H1 (cell line): ENCODE data around the gene PREX1. TPM values are rescaled to one million over a fixed set of nuclear protein-coding genes. Genes with fewer than 3 reads are reported as not detected.

ENCODE experiments used
- CTCF ChIA-PET: fragments of 300-600 bp; sonication (Branson Sonifier 250); formaldehyde crosslinking; loops from one replicate; lab custom pipeline; 2021; ENCODE audit not compliant: partially characterized antibody; lab: Charles Lee
- POLR2A ChIA-PET: fragments of 300-600 bp; sonication (Branson Sonifier 250); formaldehyde crosslinking; loops from one replicate; lab custom pipeline; 2021; ENCODE audit warnings: inconsistent platforms; ENCODE audit not compliant: partially characterized antibody; lab: Charles Lee
- DNase-seq, 2 experiments: peaks; one replicate each; pipeline versions ENCODE4 v3.0.0 to v3.0.0-alpha.2; 2010 to 2022; ENCODE audit warnings: low spot score in 2 of 2, low read depth in 1 of 2, mixed read lengths in 1 of 2
- FAIRE-seq: peaks from 2 replicates; lab custom pipeline; 2011; peaks lifted over from hg19 to GRCh38; lab: Jason Lieb, UNC
- H2AFZ ChIP-seq: 2 replicates; pipeline ENCODE4 v1.8.1; 2012; ENCODE audit warnings: low read length, inconsistent platforms
- H2AK5ac ChIP-seq: 2 replicates; pipeline ENCODE4 v1.6.1; 2013; ENCODE audit warnings: low read depth, low read length
- H2BK120ac ChIP-seq: replicated peaks from 2 replicates; pipeline ENCODE3; 2013; ENCODE audit warnings: low read depth, low read length, inconsistent platforms
- H2BK12ac ChIP-seq: 2 replicates; pipeline ENCODE4 v1.6.1; 2013; ENCODE audit warnings: low read depth, low read length
- H2BK15ac ChIP-seq: 2 replicates; pipeline ENCODE4 v1.6.1; 2013; ENCODE audit warnings: low read length
- H2BK20ac ChIP-seq: 2 replicates; pipeline ENCODE4 v1.6.1; 2013; ENCODE audit warnings: low read length
- H2BK5ac ChIP-seq: 2 replicates; pipeline ENCODE4 v1.6.1; 2013; ENCODE audit warnings: low read depth, low read length
- H3K14ac ChIP-seq: 2 replicates; pipeline ENCODE4 v1.6.1; 2013; ENCODE audit warnings: inconsistent platforms; ENCODE audit not compliant: insufficient read length
- H3K18ac ChIP-seq: 2 replicates; pipeline ENCODE4 v1.6.1; 2013; ENCODE audit warnings: low read length; ENCODE audit errors: extremely low read depth
- H3K23ac ChIP-seq: 2 replicates; pipeline ENCODE4 v1.6.1; 2013; ENCODE audit warnings: inconsistent platforms; ENCODE audit not compliant: insufficient read length
- H3K23me2 ChIP-seq: 2 replicates; pipeline ENCODE4 v1.6.1; 2013; ENCODE audit warnings: low read depth, low read length
- H3K27ac ChIP-seq: 2 replicates; pipeline ENCODE4 v1.6.1; 2011; ENCODE audit warnings: low read depth, low read length, inconsistent platforms
- H3K27me3 ChIP-seq, 4 experiments: replicated peaks in 1 of 4; 1 replicate in 1 of 4; 2 replicates in 3 of 4; pipeline versions ENCODE4 v1.6.1 to v1.8.1; 2011 to 2013; ENCODE audit warnings: low read length in 3 of 4, mild to moderate bottlenecking in 3 of 4, inconsistent platforms in 2 of 4, mixed read lengths in 2 of 4, moderate library complexity in 1 of 4; ENCODE audit not compliant: control insufficient read depth in 3 of 4, insufficient read depth in 3 of 4; ENCODE audit errors: extremely low read depth in 1 of 4
- H3K36me3 ChIP-seq, 4 experiments: 2 replicates each; pipeline versions ENCODE4 v1.6.1 to v1.8.1; 2011 to 2013; ENCODE audit warnings: mild to moderate bottlenecking in 4 of 4, low read length in 3 of 4, moderate library complexity in 2 of 4, control low read depth in 1 of 4, inconsistent platforms in 1 of 4; ENCODE audit not compliant: insufficient read depth in 4 of 4, control insufficient read depth in 2 of 4
- H3K4ac ChIP-seq: replicated peaks from 2 replicates; pipeline ENCODE3; 2013; ENCODE audit warnings: low read length, low read depth, mixed read lengths, inconsistent platforms; ENCODE audit not compliant: insufficient read length
- H3K4me1 ChIP-seq, 4 experiments: replicated peaks in 1 of 4; 1 replicate in 1 of 4; 2 replicates in 3 of 4; pipeline versions ENCODE4 v1.6.1 to v1.8.1; 2011 to 2013; ENCODE audit warnings: low read length in 3 of 4, inconsistent platforms in 2 of 4, mixed read lengths in 1 of 4; ENCODE audit not compliant: insufficient read depth in 4 of 4, control insufficient read depth in 3 of 4
- H3K4me2 ChIP-seq, 2 experiments: 2 replicates each; pipeline versions ENCODE4 v1.6.1 to v1.8.1; 2011 to 2013; ENCODE audit warnings: low read depth in 2 of 2, low read length in 2 of 2, control low read depth in 1 of 2, inconsistent platforms in 1 of 2, mild to moderate bottlenecking in 1 of 2; ENCODE audit not compliant: insufficient read depth in 1 of 2
- H3K4me3 ChIP-seq, 4 experiments: fragments of 200-600, 300-600 bp in 1 of 4; sonication (generic), shearing (Covaris generic), sonication (Bioruptor Twin) in 1 of 4; 2 replicates each; pipeline versions ENCODE4 v1.5.1 to v1.8.1; 2011 to 2016; ENCODE audit warnings: low read length in 4 of 4, low read depth in 3 of 4, control low read depth in 2 of 4, inconsistent platforms in 2 of 4, mild to moderate bottlenecking in 2 of 4, mixed read lengths in 1 of 4, moderate library complexity in 1 of 4; ENCODE audit not compliant: insufficient read depth in 2 of 4; ENCODE audit errors: extremely low read depth in 1 of 4
- H3K56ac ChIP-seq: replicated peaks from 2 replicates; pipeline ENCODE3; 2013; ENCODE audit warnings: low read depth, mild to moderate bottlenecking, mixed read lengths, low read length, inconsistent platforms; ENCODE audit not compliant: insufficient read length
- H3K79me1 ChIP-seq: 2 replicates; pipeline ENCODE4 v1.6.1; 2013; ENCODE audit warnings: low read depth, low read length, control low read depth
- H3K79me2 ChIP-seq, 2 experiments: 2 replicates each; pipeline versions ENCODE4 v1.6.1 to v1.8.1; 2012 to 2013; ENCODE audit warnings: low read length in 2 of 2, mild to moderate bottlenecking in 2 of 2, inconsistent platforms in 1 of 2; ENCODE audit not compliant: insufficient read depth in 2 of 2, control insufficient read depth in 1 of 2
- H3K9ac ChIP-seq, 4 experiments: replicated peaks in 1 of 4; 1 replicate in 1 of 4; 2 replicates in 3 of 4; pipeline versions ENCODE4 v1.6.1 to v1.8.1; 2011 to 2013; ENCODE audit warnings: low read depth in 3 of 4, low read length in 3 of 4, control low read depth in 2 of 4, mild to moderate bottlenecking in 2 of 4, moderate library complexity in 2 of 4, inconsistent platforms in 1 of 4; ENCODE audit errors: extremely low read depth in 1 of 4
- H3K9me3 ChIP-seq, 2 experiments: 2 replicates each; pipeline versions ENCODE4 v1.6.1 to v1.8.1; 2012 to 2013; ENCODE audit warnings: mild to moderate bottlenecking in 2 of 2, moderate library complexity in 2 of 2, control low read depth in 1 of 2, inconsistent platforms in 1 of 2, low read depth in 1 of 2, low read length in 1 of 2, mixed read lengths in 1 of 2; ENCODE audit not compliant: insufficient read depth in 2 of 2
- H4K20me1 ChIP-seq, 2 experiments: replicated peaks in 1 of 2; 2 replicates each; pipeline versions ENCODE3 to v1.8.1; 2011 to 2013; ENCODE audit warnings: inconsistent platforms in 2 of 2, low read length in 2 of 2, mild to moderate bottlenecking in 1 of 2; ENCODE audit not compliant: insufficient read depth in 2 of 2, control insufficient read depth in 1 of 2
- H4K5ac ChIP-seq: 2 replicates; pipeline ENCODE4 v1.6.1; 2013; ENCODE audit warnings: low read length, low read depth, mixed read lengths, inconsistent platforms; ENCODE audit not compliant: insufficient read length
- H4K8ac ChIP-seq: 2 replicates; pipeline ENCODE4 v1.8.0; 2013; ENCODE audit warnings: mild to moderate bottlenecking, moderate library complexity, low read length, inconsistent platforms; ENCODE audit not compliant: insufficient read depth; ENCODE audit errors: extremely low read depth
- H4K91ac ChIP-seq: replicated peaks from 2 replicates; pipeline ENCODE3; 2013; ENCODE audit warnings: low read length, mixed read lengths, inconsistent platforms; ENCODE audit not compliant: insufficient read length
- GABPA ChIP-seq: IDR thresholded peaks from 2 replicates; pipeline ENCODE4 v1.6.1; 2011; ENCODE audit warnings: mild to moderate bottlenecking, low read length, moderate library complexity, borderline replicate concordance; ENCODE audit not compliant: insufficient read depth
- JUN ChIP-seq: IDR thresholded peaks from 2 replicates; pipeline ENCODE4 v1.6.1; 2011; ENCODE audit warnings: low read depth, mild to moderate bottlenecking, improper control_type of control experiment, low read length
- MAFK ChIP-seq: IDR thresholded peaks from 2 replicates; pipeline ENCODE4 v1.6.1; 2012; ENCODE audit warnings: low read depth, mild to moderate bottlenecking, improper control_type of control experiment, low read length
- NRF1 ChIP-seq: IDR thresholded peaks from 2 replicates; pipeline ENCODE4 v1.6.1; 2011; ENCODE audit warnings: mild to moderate bottlenecking, low read depth, low read length, improper control_type of control experiment
- RFX5 ChIP-seq: IDR thresholded peaks from 2 replicates; pipeline ENCODE4 v1.6.1; 2011; ENCODE audit warnings: low read depth, low read length, improper control_type of control experiment, borderline replicate concordance
- SIX5 ChIP-seq: IDR thresholded peaks from 2 replicates; pipeline ENCODE4 v1.6.1; 2011; ENCODE audit warnings: mild to moderate bottlenecking, low read depth, low read length
- TAF1 ChIP-seq: IDR thresholded peaks from 2 replicates; pipeline ENCODE4 v1.6.1; 2011; ENCODE audit warnings: mild to moderate bottlenecking, low read depth, low read length
- TCF12 ChIP-seq: IDR thresholded peaks from 2 replicates; pipeline ENCODE4 v1.6.1; 2011; ENCODE audit warnings: low read depth, mild to moderate bottlenecking, low read length
- WGBS, 2 experiments: shearing (Covaris generic) in 1 of 2; methylation state at CpG; one replicate each; pipeline versions ENCODE4 v1.1.6 to v1.1.7; 2013 to 2015; ENCODE audit warnings: low lambda C conversion rate in 2 of 2, mixed read lengths in 2 of 2, inconsistent platforms in 1 of 2, low coverage in 1 of 2, missing lambda C conversion rate in 1 of 2; ENCODE audit not compliant: insufficient replicate concordance in 2 of 2, insufficient coverage in 1 of 2, insufficient read length in 1 of 2; ENCODE audit errors: extremely low coverage in 1 of 2, missing lambda C conversion rate in 1 of 2; 5-methylcytosine and 5-hydroxymethylcytosine counted together
- polyA plus RNA-seq, 7 experiments: library from polyadenylated mRNA; depleted of rRNA in 3 of 7; stranded (reverse) in 5 of 7; unstranded in 2 of 7; fragments of >200 nt in 5 of 7; fragments of 200-250 nt in 2 of 7; gene quantifications; 1 replicate in 5 of 7; 2 replicates in 1 of 7; 4 replicates in 1 of 7; pipeline versions ENCODE4 v1.2.1 to v1.2.3, GENCODE V29; 2011 to 2013; ENCODE audit warnings: missing spikeins in 2 of 7, mixed read lengths in 2 of 7
- total RNA-seq: library from RNA; stranded (reverse); fragmentation: NEBNext Ultra II Directional; extraction: Animal tissue kit (Norgen Biotek cat#: 25700); gene quantifications from 2 replicates; pipeline ENCODE4 v1.2.1, GENCODE V29; 2021

PREX1 gene
- total and polyA plus RNA-seq, 2 of the 8 experiments (the other 6 are each of a cell fraction or from before 2014, with no cell fraction given), result 10.7 to 12.8 TPM

DNA sequence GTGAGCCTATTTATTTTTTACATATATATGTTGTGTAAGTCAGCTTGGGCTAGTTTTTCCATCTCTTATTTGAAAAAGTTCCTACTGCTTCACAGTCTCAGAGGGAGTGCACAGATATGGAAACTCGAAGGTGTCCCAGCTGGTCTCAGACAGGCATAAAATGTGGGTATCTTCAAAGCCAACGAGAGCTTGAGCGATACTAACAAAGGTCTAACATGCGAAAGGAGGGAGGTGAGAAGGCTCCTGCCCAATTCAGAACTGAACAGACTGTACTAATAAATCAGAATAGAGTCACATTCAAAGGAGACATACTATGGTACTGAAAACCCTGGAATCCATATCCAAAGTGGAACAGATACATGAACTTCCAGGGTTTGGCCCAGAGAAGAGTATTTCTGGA is 113.0 kb downstream of the PREX1 start:
- H4K20me1 ChIP-seq, result no peaks in the 10 kb centered on the region
- H4K8ac ChIP-seq, result no peak overlapping the region
- H2BK12ac ChIP-seq, result no peak overlapping the region
- no peak overlapping the region for H3K14ac ChIP-seq
- H3K79me2 ChIP-seq, result no peaks in the 10 kb centered on the region
- H3K4ac ChIP-seq, result no peak overlapping the region
- H3K56ac ChIP-seq, result no peak overlapping the region
- no peak overlapping the region for H3K4me3 ChIP-seq
- no peak overlapping the region for H3K4me2 ChIP-seq
- H4K5ac ChIP-seq, result no peak overlapping the region
- no peak overlapping the region for H4K91ac ChIP-seq
- no peaks in the 10 kb centered on the region for H3K9me3 ChIP-seq
- FAIRE-seq, result no peak
- no peak overlapping the region for H2BK120ac ChIP-seq
- H3K23me2 ChIP-seq, result no peaks in the 10 kb centered on the region
- H3K9ac ChIP-seq, result no peak overlapping the region
- no peak overlapping the region for H3K18ac ChIP-seq
- H3K27ac ChIP-seq, result no peak overlapping the region
- H2BK20ac ChIP-seq, result no peak overlapping the region
- H2BK5ac ChIP-seq, result no peak overlapping the region
- no peak overlapping the region for H2AK5ac ChIP-seq
- ChIA-PET POLR2A (no interaction called here), CTCF (interaction anchor here (0.6 to 4.5 kb wide), 4 partner anchors 8 to 57 kb away, joined by 3 to 15 read pairs (median 5); no protein-coding TSS in a partner anchor)
- DNase-seq, result no peak
- TF ChIP-seq NRF1 (no peak), MAFK (no peak), TAF1 (no peak), SIX5 (no peak), GABPA (no peak), JUN (no peak), RFX5 (no peak), TCF12 (no peak)
- H3K36me3 ChIP-seq, result no peaks in the 10 kb centered on the region
- 84% methylated on average over 4 of the region's 4 CpGs; no CpG with 5 or more reads in 1 of the 2 experiments for WGBS, 2 experiments
- H3K4me1 ChIP-seq, result peaks cover 0 to 3% (median 0%) of the 10 kb centered on the region in 4 experiments; a peak in 1 of 7 replicates
- H2AFZ ChIP-seq, result no peak overlapping the region
- H3K23ac ChIP-seq, result no peak overlapping the region
- no peak overlapping the region for H2BK15ac ChIP-seq
- H3K79me1 ChIP-seq, result no peaks in the 10 kb centered on the region; the same call in 1 of the 2 replicates
- H3K27me3 ChIP-seq, result no peaks in the 10 kb centered on the region
